Measurements from ENCODE around the gene LAMA2. TPM values are rescaled to one million over a fixed set of nuclear protein-coding genes. Genes with fewer than 3 reads are reported as not detected.

The LAMA2 gene
- total RNA-seq, 1 experiment from 2014 or later: 0.04 TPM

GRCh38 chr6:129235167-129236000 lies 352.4 kb downstream of the LAMA2 start:
- Histone ChIP-seq H3K4me2 (ENCODE audit: low read depth, low read length, poor library complexity, severe bottlenecking) (no peak overlapping the region), H3K27ac (ENCODE audit: low read length) (no peak overlapping the region), H3K27me3 (ENCODE audit: low read length) (no peaks in the 10 kb centered on the region), H3K9me2 (replicated peaks; ENCODE audit: insufficient read depth, low read length) (no peaks in the 10 kb centered on the region), H3K9ac (ENCODE audit: low read length) (no peak overlapping the region), H3K4me3 (ENCODE audit: low read length) (no peak overlapping the region), H3K9me3 (ENCODE audit: low read length) (no peaks in the 10 kb centered on the region; the same call in 1 of the 2 replicates), H4K20me1 (ENCODE audit: insufficient read depth, low read depth, low read length) (no peaks in the 10 kb centered on the region), H3K79me2 (ENCODE audit: low read length) (no peaks in the 10 kb centered on the region), H3K36me3 (ENCODE audit: insufficient read depth, low read length) (no peaks in the 10 kb centered on the region), H2AFZ (ENCODE audit: low read length) (no peak overlapping the region), H3K4me1 (ENCODE audit: low read length) (no peaks in the 10 kb centered on the region; the same call in 1 of the 2 replicates)
- DNase-seq: no peak

- no peaks in the 10 kb centered on the region; the same call in 1 of the 2 replicates for H3K4me1 ChIP-seq (ENCODE audit: low read length)
- no peak for DNase-seq
- H4K20me1 ChIP-seq (ENCODE audit: insufficient read depth, low read depth, low read length): no peaks in the 10 kb centered on the region
- no peaks in the 10 kb centered on the region for H3K79me2 ChIP-seq (ENCODE audit: low read length)
- no peaks in the 10 kb centered on the region for H3K9me2 ChIP-seq (replicated peaks; ENCODE audit: insufficient read depth, low read length)
- no peak overlapping the region for H3K4me3 ChIP-seq (ENCODE audit: low read length)
- no peak overlapping the region for H2AFZ ChIP-seq (ENCODE audit: low read length)
- H3K9me3 ChIP-seq (ENCODE audit: low read length): no peaks in the 10 kb centered on the region; the same call in 1 of the 2 replicates
- no peaks in the 10 kb centered on the region for H3K27me3 ChIP-seq (ENCODE audit: low read length)
- no peak overlapping the region for H3K4me2 ChIP-seq (ENCODE audit: low read depth, low read length, poor library complexity, severe bottlenecking)
- no peaks in the 10 kb centered on the region for H3K36me3 ChIP-seq (ENCODE audit: insufficient read depth, low read length)
- H3K27ac ChIP-seq (ENCODE audit: low read length): no peak overlapping the region
- no peak overlapping the region for H3K9ac ChIP-seq (ENCODE audit: low read length)
These were observed 353.1 kb downstream of the LAMA2 start for GRCh38 chr6:129236001-129236517.

DNA sequence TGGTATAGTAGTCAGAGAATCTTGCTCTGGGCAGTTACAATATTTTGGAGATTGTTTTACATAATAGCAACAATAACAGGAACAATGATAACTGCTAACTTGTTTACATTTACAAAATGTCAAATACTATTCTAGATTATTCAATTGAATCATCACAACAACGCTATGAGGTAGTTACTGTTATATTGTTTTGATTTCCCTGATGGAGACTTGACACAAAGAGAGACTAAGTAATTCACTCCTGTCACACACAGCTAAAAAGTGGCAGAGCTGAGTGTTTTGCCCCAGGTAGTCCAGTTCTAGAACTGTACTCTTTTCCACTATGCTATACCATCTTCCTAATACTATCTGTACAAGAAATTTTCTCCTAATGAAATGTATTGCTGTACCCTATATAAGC lies 356.1 kb downstream of the LAMA2 start:
- Histone ChIP-seq H3K79me2 (ENCODE audit: low read length) (no peaks in the 10 kb centered on the region), H3K9me3 (ENCODE audit: low read length) (no peaks in the 10 kb centered on the region), H3K4me1 (ENCODE audit: low read length) (no peaks in the 10 kb centered on the region), H3K36me3 (ENCODE audit: insufficient read depth, low read length) (no peaks in the 10 kb centered on the region), H3K27me3 (ENCODE audit: low read length) (no peaks in the 10 kb centered on the region), H3K9ac (ENCODE audit: low read length) (no peak overlapping the region), H4K20me1 (ENCODE audit: insufficient read depth, low read depth, low read length) (no peaks in the 10 kb centered on the region), H2AFZ (ENCODE audit: low read length) (no peak overlapping the region), H3K27ac (ENCODE audit: low read length) (no peak overlapping the region), H3K9me2 (replicated peaks; ENCODE audit: insufficient read depth, low read length) (no peaks in the 10 kb centered on the region), H3K4me3 (ENCODE audit: low read length) (no peak overlapping the region), H3K4me2 (ENCODE audit: low read depth, low read length, poor library complexity, severe bottlenecking) (no peak overlapping the region)
- DNase-seq: no peak

DNA sequence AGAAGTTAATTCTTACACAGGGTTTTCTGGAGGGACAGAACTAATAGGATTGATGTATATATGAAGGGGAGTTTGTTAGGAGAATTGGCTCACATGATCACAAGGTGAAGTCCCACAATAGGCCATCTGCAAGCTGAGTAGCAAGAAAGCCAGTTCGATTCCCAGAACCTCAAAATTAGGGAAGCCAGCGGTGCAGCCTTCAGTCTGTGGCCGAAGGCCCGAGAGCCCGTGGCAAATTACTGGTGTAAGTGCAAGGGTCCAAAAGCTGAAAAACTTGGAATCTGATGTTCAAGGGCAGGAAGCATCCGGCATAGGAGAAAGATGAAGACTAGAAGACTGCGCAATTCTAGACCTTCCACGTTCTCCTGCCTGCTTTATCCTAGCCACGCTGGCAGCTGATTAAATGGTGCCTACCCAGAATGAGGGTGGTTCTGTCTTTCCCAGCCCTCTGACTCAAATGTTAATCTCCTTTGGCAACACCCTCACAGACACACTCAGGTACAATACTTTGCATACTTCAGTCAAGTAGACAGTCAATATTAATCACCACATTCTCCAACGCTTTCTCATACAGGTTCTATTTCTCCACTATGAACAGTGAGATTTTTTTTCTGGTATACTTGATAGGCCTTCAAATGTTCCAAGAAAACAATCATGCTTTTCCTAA lies 357.0 kb downstream of the LAMA2 start:
- H3K27ac ChIP-seq (ENCODE audit: low read length): no peak overlapping the region
- H3K9me3 ChIP-seq (ENCODE audit: low read length): no peaks in the 10 kb centered on the region
- no peaks in the 10 kb centered on the region for H3K4me1 ChIP-seq (ENCODE audit: low read length)
- DNase-seq: no peak
- H2AFZ ChIP-seq (ENCODE audit: low read length): no peak overlapping the region
- H4K20me1 ChIP-seq (ENCODE audit: insufficient read depth, low read depth, low read length): no peaks in the 10 kb centered on the region
- H3K4me2 ChIP-seq (ENCODE audit: low read depth, low read length, poor library complexity, severe bottlenecking): no peak overlapping the region
- no peaks in the 10 kb centered on the region for H3K79me2 ChIP-seq (ENCODE audit: low read length)
- no peaks in the 10 kb centered on the region for H3K36me3 ChIP-seq (ENCODE audit: insufficient read depth, low read length)
- no peaks in the 10 kb centered on the region for H3K27me3 ChIP-seq (ENCODE audit: low read length)
- no peaks in the 10 kb centered on the region for H3K9me2 ChIP-seq (replicated peaks; ENCODE audit: insufficient read depth, low read length)
- no peak overlapping the region for H3K9ac ChIP-seq (ENCODE audit: low read length)
- no peak overlapping the region for H3K4me3 ChIP-seq (ENCODE audit: low read length)

GRCh38 chr6:129240492-129240853 lies 357.5 kb downstream of the LAMA2 start:
- Histone ChIP-seq H3K4me3 (ENCODE audit: low read length) (no peak overlapping the region), H3K4me1 (ENCODE audit: low read length) (no peaks in the 10 kb centered on the region), H3K9me3 (ENCODE audit: low read length) (no peaks in the 10 kb centered on the region), H3K9ac (ENCODE audit: low read length) (no peak overlapping the region), H3K36me3 (ENCODE audit: insufficient read depth, low read length) (no peaks in the 10 kb centered on the region), H3K9me2 (replicated peaks; ENCODE audit: insufficient read depth, low read length) (no peaks in the 10 kb centered on the region), H2AFZ (ENCODE audit: low read length) (no peak overlapping the region), H3K27me3 (ENCODE audit: low read length) (no peaks in the 10 kb centered on the region), H3K4me2 (ENCODE audit: low read depth, low read length, poor library complexity, severe bottlenecking) (no peak overlapping the region), H3K27ac (ENCODE audit: low read length) (no peak overlapping the region), H4K20me1 (ENCODE audit: insufficient read depth, low read depth, low read length) (no peaks in the 10 kb centered on the region), H3K79me2 (ENCODE audit: low read length) (no peaks in the 10 kb centered on the region)
- DNase-seq: no peak

DNA sequence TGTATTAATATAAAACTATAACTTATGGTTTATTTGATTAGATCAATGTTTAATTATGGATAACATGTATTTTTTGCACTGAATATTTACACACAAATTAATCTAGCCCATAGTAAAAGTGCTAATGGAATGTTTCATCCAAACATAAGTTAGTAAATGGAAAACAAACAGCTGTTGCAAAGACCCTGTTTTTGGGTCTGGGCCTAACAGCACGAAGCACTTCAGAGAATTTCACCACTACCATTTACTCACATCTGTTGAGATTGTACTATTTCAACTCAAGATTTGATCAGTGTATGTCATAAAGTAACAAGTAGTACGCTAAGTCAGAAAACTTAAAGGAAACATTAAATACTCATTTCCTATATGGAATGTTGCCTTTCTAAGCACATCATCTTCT lies 359.6 kb downstream of the LAMA2 start:
- no peak overlapping the region for H2AFZ ChIP-seq (ENCODE audit: low read length)
- no peaks in the 10 kb centered on the region for H4K20me1 ChIP-seq (ENCODE audit: insufficient read depth, low read depth, low read length)
- no peaks in the 10 kb centered on the region for H3K27me3 ChIP-seq (ENCODE audit: low read length)
- H3K79me2 ChIP-seq (ENCODE audit: low read length): no peaks in the 10 kb centered on the region
- no peaks in the 10 kb centered on the region for H3K9me2 ChIP-seq (replicated peaks; ENCODE audit: insufficient read depth, low read length)
- H3K4me1 ChIP-seq (ENCODE audit: low read length): no peaks in the 10 kb centered on the region
- no peak overlapping the region for H3K4me3 ChIP-seq (ENCODE audit: low read length)
- H3K9me3 ChIP-seq (ENCODE audit: low read length): no peaks in the 10 kb centered on the region
- H3K9ac ChIP-seq (ENCODE audit: low read length): no peak overlapping the region
- DNase-seq: no peak
- H3K36me3 ChIP-seq (ENCODE audit: insufficient read depth, low read length): no peaks in the 10 kb centered on the region
- no peak overlapping the region for H3K4me2 ChIP-seq (ENCODE audit: low read depth, low read length, poor library complexity, severe bottlenecking)
- no peak overlapping the region for H3K27ac ChIP-seq (ENCODE audit: low read length)

- Histone ChIP-seq H3K27ac (ENCODE audit: low read length) (no peak overlapping the region), H3K4me3 (ENCODE audit: low read length) (no peak overlapping the region), H2AFZ (ENCODE audit: low read length) (no peak overlapping the region), H3K79me2 (ENCODE audit: low read length) (no peaks in the 10 kb centered on the region), H3K9ac (ENCODE audit: low read length) (no peak overlapping the region), H4K20me1 (ENCODE audit: insufficient read depth, low read depth, low read length) (no peaks in the 10 kb centered on the region), H3K4me1 (ENCODE audit: low read length) (no peaks in the 10 kb centered on the region), H3K9me3 (ENCODE audit: low read length) (no peaks in the 10 kb centered on the region), H3K4me2 (ENCODE audit: low read depth, low read length, poor library complexity, severe bottlenecking) (no peak overlapping the region), H3K9me2 (replicated peaks; ENCODE audit: insufficient read depth, low read length) (no peaks in the 10 kb centered on the region), H3K27me3 (ENCODE audit: low read length) (no peaks in the 10 kb centered on the region), H3K36me3 (ENCODE audit: insufficient read depth, low read length) (no peaks in the 10 kb centered on the region)
- no peak for DNase-seq
These were observed 360.4 kb downstream of the LAMA2 start for GRCh38 chr6:129243377-129243776.

GRCh38 chr6:129248946-129249345 lies 366.0 kb downstream of the LAMA2 start:
- no peak overlapping the region for H2AFZ ChIP-seq (ENCODE audit: low read length)
- H3K4me2 ChIP-seq (ENCODE audit: low read depth, low read length, poor library complexity, severe bottlenecking): no peak overlapping the region
- no peaks in the 10 kb centered on the region for H3K36me3 ChIP-seq (ENCODE audit: insufficient read depth, low read length)
- H3K9ac ChIP-seq (ENCODE audit: low read length): no peak overlapping the region
- no peaks in the 10 kb centered on the region for H3K27me3 ChIP-seq (ENCODE audit: low read length)
- H3K27ac ChIP-seq (ENCODE audit: low read length): no peak overlapping the region
- H3K9me3 ChIP-seq (ENCODE audit: low read length): no peaks in the 10 kb centered on the region
- no peaks in the 10 kb centered on the region for H4K20me1 ChIP-seq (ENCODE audit: insufficient read depth, low read depth, low read length)
- no peaks in the 10 kb centered on the region for H3K9me2 ChIP-seq (replicated peaks; ENCODE audit: insufficient read depth, low read length)
- no peak for DNase-seq
- H3K4me3 ChIP-seq (ENCODE audit: low read length): no peak overlapping the region
- no peaks in the 10 kb centered on the region for H3K4me1 ChIP-seq (ENCODE audit: low read length)
- no peaks in the 10 kb centered on the region for H3K79me2 ChIP-seq (ENCODE audit: low read length)
